GM04504 (cell line): ENCODE data around the gene UBR1.

Experiments
- DNase-seq: peaks from one replicate; pipeline ENCODE4 v3.0.0-alpha.2; 2012; ENCODE audit warnings: low read depth

The UBR1 gene

GRCh38 chr15:43107751-43108150, 1.9 kb upstream of the UBR1 start:
- DNase-seq = no peak

- no peak for DNase-seq
Measured at GRCh38 chr15:43106486-43106829, 620 bp upstream of the UBR1 start.

GRCh38 chr15:43105077-43105736, 631 bp downstream of the UBR1 start:
- no peak for DNase-seq

- DNase-seq = no peak
Measured at GRCh38 chr15:43104426-43104825, 1.4 kb downstream of the UBR1 start.

GRCh38 chr15:43103907-43104306, 1.9 kb downstream of the UBR1 start:
- DNase-seq = no peak

GRCh38 chr15:43102187-43102586, 3.7 kb downstream of the UBR1 start:
- DNase-seq = no peak

- DNase-seq = no peak
Measured at GRCh38 chr15:43100971-43101370, 4.9 kb downstream of the UBR1 start.

GRCh38 chr15:43099105-43099845, 6.6 kb downstream of the UBR1 start:
- DNase-seq = no peak

- DNase-seq = no peak
Measured at GRCh38 chr15:43096411-43096810, 9.4 kb downstream of the UBR1 start.

GRCh38 chr15:43095708-43096347, 10.0 kb downstream of the UBR1 start:
- no peak for DNase-seq

GRCh38 chr15:43095243-43095642, 10.6 kb downstream of the UBR1 start:
- DNase-seq = no peak

- DNase-seq = no peak
Measured at GRCh38 chr15:43094416-43095030, 11.3 kb downstream of the UBR1 start.

- no peak for DNase-seq
Measured at GRCh38 chr15:43093026-43093425, 12.8 kb downstream of the UBR1 start.

GRCh38 chr15:43091859-43092258, 14.0 kb downstream of the UBR1 start:
- DNase-seq = no peak

GRCh38 chr15:43086551-43086950, 19.3 kb downstream of the UBR1 start:
- no peak for DNase-seq

- no peak for DNase-seq
Measured at GRCh38 chr15:43085921-43086320, 19.9 kb downstream of the UBR1 start.

GRCh38 chr15:43082509-43082908, 23.3 kb downstream of the UBR1 start:
- no peak for DNase-seq

GRCh38 chr15:43081283-43081682, 24.6 kb downstream of the UBR1 start:
- DNase-seq = no peak

GRCh38 chr15:43071451-43071850, 34.4 kb downstream of the UBR1 start:
- DNase-seq = no peak

GRCh38 chr15:43070893-43071292, 34.9 kb downstream of the UBR1 start:
- no peak for DNase-seq

GRCh38 chr15:43070249-43070648, 35.6 kb downstream of the UBR1 start:
- no peak for DNase-seq

GRCh38 chr15:43067717-43068461, 37.9 kb downstream of the UBR1 start:
- no peak for DNase-seq
